ENCODE measurements around the gene USP31.

- TF ChIP-seq, protein P1, sequence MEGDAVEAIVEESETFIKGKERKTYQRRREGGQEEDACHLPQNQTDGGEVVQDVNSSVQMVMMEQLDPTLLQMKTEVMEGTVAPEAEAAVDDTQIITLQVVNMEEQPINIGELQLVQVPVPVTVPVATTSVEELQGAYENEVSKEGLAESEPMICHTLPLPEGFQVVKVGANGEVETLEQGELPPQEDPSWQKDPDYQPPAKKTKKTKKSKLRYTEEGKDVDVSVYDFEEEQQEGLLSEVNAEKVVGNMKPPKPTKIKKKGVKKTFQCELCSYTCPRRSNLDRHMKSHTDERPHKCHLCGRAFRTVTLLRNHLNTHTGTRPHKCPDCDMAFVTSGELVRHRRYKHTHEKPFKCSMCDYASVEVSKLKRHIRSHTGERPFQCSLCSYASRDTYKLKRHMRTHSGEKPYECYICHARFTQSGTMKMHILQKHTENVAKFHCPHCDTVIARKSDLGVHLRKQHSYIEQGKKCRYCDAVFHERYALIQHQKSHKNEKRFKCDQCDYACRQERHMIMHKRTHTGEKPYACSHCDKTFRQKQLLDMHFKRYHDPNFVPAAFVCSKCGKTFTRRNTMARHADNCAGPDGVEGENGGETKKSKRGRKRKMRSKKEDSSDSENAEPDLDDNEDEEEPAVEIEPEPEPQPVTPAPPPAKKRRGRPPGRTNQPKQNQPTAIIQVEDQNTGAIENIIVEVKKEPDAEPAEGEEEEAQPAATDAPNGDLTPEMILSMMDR (IDR thresholded peaks at IDR 0.05) = no peak
- no peak for TF ChIP-seq POLR2A (IDR thresholded peaks at IDR 0.05)
Measured at GRCh38 chr16:23020084-23020483, 129.2 kb downstream of the USP31 start.

All from right lobe of liver (tissue), 4 donors.